ENCODE measurements around the gene MINDY3.

- TF ChIP-seq CTCF (IDR thresholded peaks at IDR 0.05), result no peak
- TF ChIP-seq POLR2A (IDR thresholded peaks at IDR 0.05), result no peak
These were observed 118.2 kb downstream of the MINDY3 start for GRCh38 chr10:15742102-15742501.
